GM12878 (cell line): ENCODE results near the gene RACGAP1. TPM values are rescaled to one million over a fixed set of nuclear protein-coding genes. Genes with fewer than 3 reads are reported as not detected.

ENCODE experiments used
- ATAC-seq: fragments of 200-7000 bp; cut with Tn5 transposase; 3 replicates; pipeline ENCODE4 v1.9.1; 2020; ENCODE audit warnings: mild to moderate bottlenecking, moderate library complexity
- BruUV-seq: library from RNA; stranded (reverse); fragments of 400-500 nt; replicated peaks from 2 replicates; lab custom pipeline; 2021; lab: Mats Ljungman, UMichigan
- CTCF ChIA-PET: fragments of 300-600 bp; sonication (Branson Sonifier 250); formaldehyde crosslinking; extraction: SDS; loops from one replicate; lab custom pipeline; 2021; ENCODE audit warnings: inconsistent platforms; lab: Yijun Ruan, JAX
- POLR2A ChIA-PET: fragments of 350-600 bp; formaldehyde crosslinking; extraction: SDS; loops from one replicate; lab custom pipeline; 2021; ENCODE audit warnings: inconsistent platforms; lab: Charles Lee
- RAD21 ChIA-PET: fragments of 300-600 bp; sonication (Branson Sonifier 250); formaldehyde crosslinking; loops from one replicate; lab custom pipeline; 2023; ENCODE audit warnings: antibody characterized with exemption; ENCODE audit not compliant: unreplicated experiment; lab: Charles Lee
- SMC1A ChIA-PET: fragments of 300-600 bp; sonication (Branson Sonifier 250); formaldehyde crosslinking; loops from one replicate; lab custom pipeline; 2023; ENCODE audit not compliant: unreplicated experiment, uncharacterized antibody; lab: Charles Lee
- DNase-seq: peaks from one replicate; pipeline ENCODE4 v3.0.0-alpha.2; 2011; ENCODE audit warnings: low read depth, low spot score
- FAIRE-seq: peaks from 3 replicates; lab custom pipeline; 2011; peaks lifted over from hg19 to GRCh38; lab: Jason Lieb, UNC
- H2AFZ ChIP-seq: 2 replicates; pipeline ENCODE4 v1.6.0; 2011; ENCODE audit warnings: low read depth, low read length, control low read depth; ENCODE audit not compliant: control insufficient read depth
- H3K27ac ChIP-seq: 2 replicates; pipeline ENCODE4 v1.5.1; 2011; ENCODE audit warnings: control low read depth; ENCODE audit not compliant: control insufficient read depth, insufficient read depth
- H3K27me3 ChIP-seq, 2 experiments: replicated peaks in 1 of 2; 2 replicates each; pipeline versions ENCODE4 v1.6.0 to v1.6.1; 2011; ENCODE audit warnings: low read length in 1 of 2; ENCODE audit not compliant: control insufficient read depth in 2 of 2, insufficient read depth in 2 of 2
- H3K36me3 ChIP-seq, 2 experiments: 2 replicates each; pipeline ENCODE4 v1.5.1; 2011; ENCODE audit warnings: low read length in 1 of 2; ENCODE audit not compliant: control insufficient read depth in 2 of 2, insufficient read depth in 2 of 2
- H3K4me1 ChIP-seq: 2 replicates; pipeline ENCODE4 v1.6.1; 2011; ENCODE audit warnings: mild to moderate bottlenecking, low read length, moderate library complexity, mixed read lengths; ENCODE audit not compliant: control insufficient read depth, insufficient read depth
- H3K4me2 ChIP-seq: 2 replicates; pipeline ENCODE4 v1.6.0; 2011; ENCODE audit warnings: control low read depth; ENCODE audit not compliant: control insufficient read depth, insufficient read depth
- H3K4me3 ChIP-seq: fragments of 200-600 bp; sonication (generic); 2 replicates; pipeline ENCODE4 v1.5.1; 2016
- H3K79me2 ChIP-seq: 2 replicates; pipeline ENCODE4 v1.6.0; 2011; ENCODE audit warnings: low read length; ENCODE audit not compliant: control insufficient read depth, insufficient read depth
- H3K9ac ChIP-seq: 2 replicates; pipeline ENCODE4 v1.8.0; 2011; ENCODE audit warnings: low read length, control low read depth, mixed read lengths; ENCODE audit not compliant: control insufficient read depth, insufficient read depth
- H3K9me3 ChIP-seq: replicated peaks from 3 replicates; pipeline ENCODE4 v1.5.1; 2011; ENCODE audit warnings: mild to moderate bottlenecking, low read length; ENCODE audit not compliant: control insufficient read depth, insufficient read depth
- H4K20me1 ChIP-seq: 2 replicates; pipeline ENCODE4 v1.6.0; 2011; ENCODE audit not compliant: control insufficient read depth, insufficient read depth
- CBX5 ChIP-seq: sonication (generic); IDR thresholded peaks from 2 replicates; pipeline ENCODE4 v1.6.1; 2016; ENCODE audit warnings: low read depth, moderate library complexity, mild to moderate bottlenecking, inconsistent platforms
- CREM ChIP-seq: IDR thresholded peaks from 2 replicates; pipeline ENCODE4 v1.6.1; 2014; ENCODE audit warnings: antibody characterized with exemption, low read depth
- YBX1 ChIP-seq: fragments of 450-650 bp; IDR thresholded peaks from 2 replicates; pipeline ENCODE4 v1.6.1; 2016; ENCODE audit warnings: antibody characterized with exemption
- ZNF217 ChIP-seq: fragments of 450-650 bp; IDR thresholded peaks from 2 replicates; pipeline ENCODE4 v1.6.1; 2017; ENCODE audit warnings: antibody characterized with exemption, mild to moderate bottlenecking
- WGBS: methylation state at CpG from one replicate; pipeline ENCODE4 v1.1.6; 2016; ENCODE audit warnings: low lambda C conversion rate; ENCODE audit not compliant: insufficient replicate concordance, insufficient coverage; ENCODE audit errors: missing lambda C conversion rate; 5-methylcytosine and 5-hydroxymethylcytosine counted together
- in situ Hi-C: fragments of 300-500 bp; cut with MboI; formaldehyde crosslinking; loops from 9 replicates; pipeline ENCODE4 v1.14.3; 2018; ENCODE audit warnings: mixed read lengths
- intact Hi-C: fragments of 100-400 bp; cut with micrococcal nuclease; formaldehyde crosslinking; loops from one replicate; pipeline ENCODE4 v1.14.2; 2022; ENCODE audit not compliant: unreplicated experiment
- polyA plus RNA-seq, 11 experiments: library from polyadenylated mRNA; depleted of rRNA in 4 of 11; unstranded in 6 of 11; stranded (reverse) in 5 of 11; fragments of >200 nt; fragmentation: Nextera tagmentation in 4 of 11; fragmentation: Illumina TruSeq in 1 of 11; extraction: Ambion mirVana in 4 of 11; extraction: Trizol in 1 of 11; gene quantifications; 1 replicate in 1 of 11; 2 replicates in 10 of 11; pipeline versions ENCODE4 v1.2.1 to v1.2.3, GENCODE V29; 2011 to 2016; ENCODE audit warnings: inconsistent platforms in 2 of 11, missing spikeins in 2 of 11, low read depth in 1 of 11
- total RNA-seq, 4 experiments: library from RNA; depleted of rRNA in 3 of 4; stranded (reverse); fragments of >200 nt in 3 of 4; fragmentation: Illumina TruSeq in 1 of 4; extraction: Trizol in 1 of 4; gene quantifications; 2 replicates each; pipeline versions ENCODE4 v1.2.1 to v1.2.3, GENCODE V29; 2013 to 2021
- TF ChIP-seq, protein P1 (sequence below): fragments of 450-650 bp; formaldehyde crosslinking; IDR thresholded peaks from 2 replicates; pipeline ENCODE4 v1.4.0; 2022; ENCODE audit warnings: mild to moderate bottlenecking, moderate library complexity
- TF ChIP-seq, protein P2 (sequence below): fragments of 450-650 bp; IDR thresholded peaks from 2 replicates; pipeline ENCODE4 v1.6.1; 2016; ENCODE audit warnings: mild to moderate bottlenecking

Gene RACGAP1
- total and polyA plus RNA-seq, 10 of the 15 experiments (the other 5 are each of a cell fraction or from before 2014, with no cell fraction given): 32.4 to 87.9 (median 76.2) TPM

DNA sequence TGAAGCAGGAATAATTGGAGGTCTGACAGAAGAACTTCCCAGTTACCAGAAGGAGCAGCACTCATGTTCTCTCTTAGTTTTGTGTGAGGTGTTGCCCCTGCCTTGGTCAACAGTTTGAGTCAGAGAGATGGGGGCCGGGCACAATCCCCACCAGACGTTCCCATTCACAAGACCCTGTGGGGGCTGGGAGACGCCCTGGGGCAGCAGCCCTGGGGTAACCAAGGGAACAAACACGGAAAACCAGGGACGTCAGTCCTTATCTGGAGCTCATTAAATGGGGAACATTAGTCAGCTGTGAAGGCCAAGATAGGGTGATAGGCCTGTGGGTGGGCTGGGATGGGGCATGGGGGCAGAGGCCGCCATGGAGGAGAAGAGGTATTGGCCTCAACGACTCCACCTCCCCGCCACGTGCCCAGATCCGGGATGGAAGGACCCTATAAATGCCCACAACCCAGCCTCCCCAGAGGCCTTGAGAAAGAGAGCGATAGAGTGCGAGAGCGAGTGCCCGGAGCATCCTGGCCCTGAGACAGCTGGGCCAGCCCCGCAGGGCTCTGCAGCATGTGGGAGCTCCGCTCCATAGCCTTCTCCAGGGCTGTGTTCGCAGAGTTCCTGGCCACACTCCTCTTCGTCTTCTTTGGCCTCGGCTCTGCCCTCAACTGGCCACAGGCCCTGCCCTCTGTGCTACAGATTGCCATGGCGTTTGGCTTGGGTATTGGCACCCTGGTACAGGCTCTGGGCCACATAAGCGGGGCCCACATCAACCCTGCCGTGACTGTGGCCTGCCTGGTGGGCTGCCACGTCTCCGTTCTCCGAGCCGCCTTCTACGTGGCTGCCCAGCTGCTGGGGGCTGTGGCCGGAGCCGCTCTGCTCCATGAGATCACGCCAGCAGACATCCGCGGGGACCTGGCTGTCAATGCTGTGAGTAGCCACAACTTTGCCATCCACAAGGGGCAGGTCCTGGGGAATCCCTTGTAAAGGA lies 74.7 kb downstream of the RACGAP1 start, which contains the start of gene AQP2:
Gene AQP2 (plus strand): TSS at position 465 of the 979 bp plus-strand sequence. CDS start 94 bp downstream, at position 559.
- intact Hi-C loops: no loop called here
- no peaks in the 10 kb centered on the region for H3K4me1 ChIP-seq
- no peaks in the 10 kb centered on the region for H3K79me2 ChIP-seq
- no peak within 1 kb of the TSS for H3K4me3 ChIP-seq
- no peak within 1 kb of the TSS for H2AFZ ChIP-seq
- no peaks in the 10 kb centered on the region; the same call in 2 of the 3 replicates for H3K9me3 ChIP-seq
- no peaks in the 10 kb centered on the region for H4K20me1 ChIP-seq
- CTCF ChIA-PET: interaction anchor here (2.1 kb wide), 1 partner anchor 16 kb away, joined by 13 read pairs; no protein-coding TSS in a partner anchor
- BruUV-seq: no TSS peak
- no peak for DNase-seq
- in situ Hi-C loops: no loop called here
- 47% methylated on average over 32 of the region's 32 CpGs for WGBS
- RAD21 ChIA-PET: no interaction called here
- no peak for TF ChIP-seq CBX5
- TF ChIP-seq, protein P1, sequence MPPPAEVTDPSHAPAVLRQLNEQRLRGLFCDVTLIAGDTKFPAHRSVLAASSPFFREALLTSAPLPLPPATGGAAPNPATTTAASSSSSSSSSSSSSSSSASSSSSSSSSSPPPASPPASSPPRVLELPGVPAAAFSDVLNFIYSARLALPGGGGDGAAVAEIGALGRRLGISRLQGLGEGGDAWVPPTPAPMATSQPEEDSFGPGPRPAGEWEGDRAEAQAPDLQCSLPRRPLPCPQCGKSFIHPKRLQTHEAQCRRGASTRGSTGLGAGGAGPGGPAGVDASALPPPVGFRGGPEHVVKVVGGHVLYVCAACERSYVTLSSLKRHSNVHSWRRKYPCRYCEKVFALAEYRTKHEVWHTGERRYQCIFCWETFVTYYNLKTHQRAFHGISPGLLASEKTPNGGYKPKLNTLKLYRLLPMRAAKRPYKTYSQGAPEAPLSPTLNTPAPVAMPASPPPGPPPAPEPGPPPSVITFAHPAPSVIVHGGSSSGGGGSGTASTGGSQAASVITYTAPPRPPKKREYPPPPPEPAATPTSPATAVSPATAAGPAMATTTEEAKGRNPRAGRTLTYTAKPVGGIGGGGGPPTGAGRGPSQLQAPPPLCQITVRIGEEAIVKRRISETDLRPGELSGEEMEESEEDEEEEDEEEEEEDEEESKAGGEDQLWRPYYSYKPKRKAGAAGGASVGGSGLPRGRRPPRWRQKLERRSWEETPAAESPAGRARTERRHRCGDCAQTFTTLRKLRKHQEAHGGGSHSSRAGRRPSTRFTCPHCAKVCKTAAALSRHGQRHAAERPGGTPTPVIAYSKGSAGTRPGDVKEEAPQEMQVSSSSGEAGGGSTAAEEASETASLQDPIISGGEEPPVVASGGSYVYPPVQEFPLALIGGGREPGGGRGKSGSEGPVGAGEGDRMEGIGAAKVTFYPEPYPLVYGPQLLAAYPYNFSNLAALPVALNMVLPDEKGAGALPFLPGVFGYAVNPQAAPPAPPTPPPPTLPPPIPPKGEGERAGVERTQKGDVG (CRISPR knock-in tag): no peak
- TF ChIP-seq YBX1: no peak
- TF ChIP-seq ZNF217: no peak
- TF ChIP-seq, protein P2, sequence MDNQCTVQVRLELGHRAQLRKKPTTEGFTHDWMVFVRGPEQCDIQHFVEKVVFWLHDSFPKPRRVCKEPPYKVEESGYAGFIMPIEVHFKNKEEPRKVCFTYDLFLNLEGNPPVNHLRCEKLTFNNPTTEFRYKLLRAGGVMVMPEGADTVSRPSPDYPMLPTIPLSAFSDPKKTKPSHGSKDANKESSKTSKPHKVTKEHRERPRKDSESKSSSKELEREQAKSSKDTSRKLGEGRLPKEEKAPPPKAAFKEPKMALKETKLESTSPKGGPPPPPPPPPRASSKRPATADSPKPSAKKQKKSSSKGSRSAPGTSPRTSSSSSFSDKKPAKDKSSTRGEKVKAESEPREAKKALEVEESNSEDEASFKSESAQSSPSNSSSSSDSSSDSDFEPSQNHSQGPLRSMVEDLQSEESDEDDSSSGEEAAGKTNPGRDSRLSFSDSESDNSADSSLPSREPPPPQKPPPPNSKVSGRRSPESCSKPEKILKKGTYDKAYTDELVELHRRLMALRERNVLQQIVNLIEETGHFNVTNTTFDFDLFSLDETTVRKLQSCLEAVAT: no peak
- no peak for TF ChIP-seq CREM
- TF ChIP-seq, all 136 proteins: peak for 0
- ChIA-PET POLR2A (no interaction called here), SMC1A (no interaction called here)
- Histone ChIP-seq H3K36me3 (no peaks in the 10 kb centered on the region), H3K9ac (no peak within 1 kb of the TSS), H3K4me2 (no peak within 1 kb of the TSS), H3K27me3 (peaks cover 6 to 7% of the 10 kb centered on the region in 2 experiments; a peak in 3 of 4 replicates), H3K27ac (no peak within 1 kb of the TSS)
- ATAC-seq (no peak), FAIRE-seq (no peak)
